ENCODE measurements around the gene DHRS4. TPM values are rescaled to one million over a fixed set of nuclear protein-coding genes. Genes with fewer than 3 reads are reported as not detected.
A peak's percentile ranks its signal among the peaks of the same experiment; 100 is the strongest.
"Not testable (repeated sequence)": the region's sequence is repeated elsewhere in the genome, so short reads cannot be mapped to it uniquely, and the experiment has no call there.

Gene DHRS4
- polyA plus RNA-seq, 3 donors from 2014 or later = 26.2 to 33.8 (median 31.0) TPM

GRCh38 chr14:23951136-23951466 is 2.5 kb upstream of the DHRS4 start:
- H3K4me1 Mint-ChIP-seq = peaks cover 15 to 26% of the 10 kb centered on the region in 2 donors
- not testable (repeated sequence) for DNase-seq; H3K9me3 Mint-ChIP-seq; H3K27ac Mint-ChIP-seq; H3K27me3 Mint-ChIP-seq (ENCODE audit: low read depth in 3 of 3)
- peak overlapping the region in 2 of 5 donors; percentile 4 to 18 for H3K4me3 Mint-ChIP-seq
- peaks cover 0 to 19% (median under 1%) of the 10 kb centered on the region in 3 donors for H3K36me3 Mint-ChIP-seq

GRCh38 chr14:23951590-23952201 is 1.9 kb upstream of the DHRS4 start:
- Mint-ChIP-seq H3K4me1 (peaks cover 15 to 26% of the 10 kb centered on the region in 2 donors), H3K27ac (peak overlapping the region in 4 of 6 donors; percentile 25 to 73 (median 34)), H3K4me3 (peak overlapping the region in 4 of 5 donors; percentile 4 to 18 (median 6)), H3K27me3 (ENCODE audit: low read depth in 3 of 3) (peaks cover 0 to 4% (median 0%) of the 10 kb centered on the region in 3 donors), H3K36me3 (peaks cover 0 to 21% (median 3%) of the 10 kb centered on the region in 3 donors), H3K9me3 (peaks cover 0 to 7% (median 0%) of the 10 kb centered on the region in 6 donors)
- no peak for DNase-seq

GRCh38 chr14:23953116-23953463 is 480 bp upstream of the DHRS4 start:
- peaks cover 0 to 21% (median 3%) of the 10 kb centered on the region in 3 donors for H3K36me3 Mint-ChIP-seq
- H3K27ac Mint-ChIP-seq = peak overlapping the region; percentile 83 to 98 (median 92)
- H3K4me3 Mint-ChIP-seq = peak overlapping the region; percentile 95 to 99 (median 98)
- H3K9me3 Mint-ChIP-seq; H3K27me3 Mint-ChIP-seq (ENCODE audit: low read depth in 3 of 3); DNase-seq: not testable (repeated sequence)
- H3K4me1 Mint-ChIP-seq = peaks cover 15 to 26% of the 10 kb centered on the region in 2 donors

GRCh38 chr14:23954279-23954614 is 677 bp downstream of the DHRS4 start:
- not testable (repeated sequence) for H3K9me3 Mint-ChIP-seq; DNase-seq; H3K27me3 Mint-ChIP-seq (ENCODE audit: low read depth in 3 of 3)
- peaks cover 15 to 26% of the 10 kb centered on the region in 2 donors for H3K4me1 Mint-ChIP-seq
- H3K4me3 Mint-ChIP-seq = peak overlapping the region; percentile 95 to 99 (median 98)
- peak overlapping the region; percentile 84 to 98 (median 92) for H3K27ac Mint-ChIP-seq
- H3K36me3 Mint-ChIP-seq = peaks cover 0 to 12% (median 3%) of the 10 kb centered on the region in 3 donors

GRCh38 chr14:23954965-23955364 is 1.4 kb downstream of the DHRS4 start:
- not testable (repeated sequence) for H3K9me3 Mint-ChIP-seq; H3K27me3 Mint-ChIP-seq (ENCODE audit: low read depth in 3 of 3); H3K27ac Mint-ChIP-seq; DNase-seq; H3K36me3 Mint-ChIP-seq
- peak overlapping the region in 1 of 5 donors; percentile 98 for H3K4me3 Mint-ChIP-seq
- H3K4me1 Mint-ChIP-seq = peaks cover 15 to 26% of the 10 kb centered on the region in 2 donors

- not testable (repeated sequence) for H3K27me3 Mint-ChIP-seq (ENCODE audit: low read depth in 3 of 3); H3K27ac Mint-ChIP-seq; H3K36me3 Mint-ChIP-seq; DNase-seq; H3K4me3 Mint-ChIP-seq; H3K9me3 Mint-ChIP-seq
- H3K4me1 Mint-ChIP-seq = peaks cover 15 to 26% of the 10 kb centered on the region in 2 donors
Measured at GRCh38 chr14:23955811-23956210, 2.2 kb downstream of the DHRS4 start.

- not testable (repeated sequence) for H3K9me3 Mint-ChIP-seq; DNase-seq; H3K36me3 Mint-ChIP-seq; H3K27ac Mint-ChIP-seq; H3K4me3 Mint-ChIP-seq; H3K27me3 Mint-ChIP-seq (ENCODE audit: low read depth in 3 of 3)
- peaks cover 11 to 13% of the 10 kb centered on the region in 2 donors for H3K4me1 Mint-ChIP-seq
Measured at GRCh38 chr14:23957913-23958569, 4.5 kb downstream of the DHRS4 start.

- H3K36me3 Mint-ChIP-seq; H3K27ac Mint-ChIP-seq; H3K9me3 Mint-ChIP-seq; H3K27me3 Mint-ChIP-seq (ENCODE audit: low read depth in 3 of 3); DNase-seq; H3K4me1 Mint-ChIP-seq; H3K4me3 Mint-ChIP-seq: not testable (repeated sequence)
Measured at GRCh38 chr14:23960899-23961298, 7.3 kb downstream of the DHRS4 start.

- H3K27ac Mint-ChIP-seq; DNase-seq; H3K4me3 Mint-ChIP-seq; H3K9me3 Mint-ChIP-seq; H3K4me1 Mint-ChIP-seq; H3K36me3 Mint-ChIP-seq; H3K27me3 Mint-ChIP-seq (ENCODE audit: low read depth in 3 of 3): not testable (repeated sequence)
Measured at GRCh38 chr14:23961704-23962103, 8.1 kb downstream of the DHRS4 start.

GRCh38 chr14:23969130-23969480 is 15.5 kb downstream of the DHRS4 start:
- H3K27me3 Mint-ChIP-seq (ENCODE audit: low read depth in 3 of 3); H3K36me3 Mint-ChIP-seq; DNase-seq; H3K4me1 Mint-ChIP-seq; H3K27ac Mint-ChIP-seq; H3K9me3 Mint-ChIP-seq: not testable (repeated sequence)
- H3K4me3 Mint-ChIP-seq = peak overlapping the region in 1 of 5 donors; percentile 29

- H3K4me1 Mint-ChIP-seq; H3K27me3 Mint-ChIP-seq (ENCODE audit: low read depth in 3 of 3); H3K9me3 Mint-ChIP-seq; H3K36me3 Mint-ChIP-seq; H3K27ac Mint-ChIP-seq: not testable (repeated sequence)
- H3K4me3 Mint-ChIP-seq = peak overlapping the region in 3 of 5 donors; percentile 18 to 41 (median 38)
- peak; percentile 35 to 61 (median 47) for DNase-seq
Measured at GRCh38 chr14:23969481-23970282, 16.1 kb downstream of the DHRS4 start.

GRCh38 chr14:23970283-23970659 is 16.7 kb downstream of the DHRS4 start:
- peaks cover 7 to 12% of the 10 kb centered on the region in 2 donors for H3K4me1 Mint-ChIP-seq
- peak overlapping the region in 2 of 5 donors; percentile 18 to 23 for H3K4me3 Mint-ChIP-seq
- H3K36me3 Mint-ChIP-seq; DNase-seq; H3K27ac Mint-ChIP-seq; H3K27me3 Mint-ChIP-seq (ENCODE audit: low read depth in 3 of 3); H3K9me3 Mint-ChIP-seq: not testable (repeated sequence)

- not testable (repeated sequence) for DNase-seq; H3K9me3 Mint-ChIP-seq; H3K36me3 Mint-ChIP-seq; H3K27me3 Mint-ChIP-seq (ENCODE audit: low read depth in 3 of 3); H3K27ac Mint-ChIP-seq
- Mint-ChIP-seq H3K4me1 (peaks cover 7 to 26% of the 10 kb centered on the region in 2 donors), H3K4me3 (peak overlapping the region in 1 of 5 donors; percentile 1)
Measured at GRCh38 chr14:23973178-23973577, 19.6 kb downstream of the DHRS4 start.

GRCh38 chr14:23974041-23974440 is 20.5 kb downstream of the DHRS4 start:
- H3K27me3 Mint-ChIP-seq (ENCODE audit: low read depth in 3 of 3); DNase-seq; H3K9me3 Mint-ChIP-seq; H3K36me3 Mint-ChIP-seq: not testable (repeated sequence)
- peaks cover 7 to 26% of the 10 kb centered on the region in 2 donors for H3K4me1 Mint-ChIP-seq
- peak overlapping the region in 2 of 6 donors; percentile 18 to 56 for H3K27ac Mint-ChIP-seq
- peak overlapping the region in 1 of 5 donors; percentile 15 for H3K4me3 Mint-ChIP-seq
